GM12872 (cell line): ENCODE data around the gene VAT1.

Experiments
- CTCF ChIP-seq: IDR thresholded peaks from 3 replicates; pipeline ENCODE4 v1.5.1; 2011; ENCODE audit warnings: low read depth, mild to moderate bottlenecking, low read length, moderate library complexity; ENCODE audit not compliant: insufficient read depth

VAT1 gene

GRCh38 chr17:43021741-43022512 is at the start of gene VAT1:
Gene VAT1, minus strand, starts transcription at chr17:43022385. Its CDS starts 63 bp downstream, at chr17:43022322.
- no peak for TF ChIP-seq CTCF

GRCh38 chr17:43070872-43071271 is 48.7 kb upstream of the VAT1 start:
- TF ChIP-seq CTCF = no peak

- TF ChIP-seq CTCF = no peak
Observed at GRCh38 chr17:43070257-43070656, 48.1 kb upstream of the VAT1 start.

- no peak for TF ChIP-seq CTCF
Observed at GRCh38 chr17:43069368-43069898, 47.2 kb upstream of the VAT1 start.

- no peak for TF ChIP-seq CTCF
Observed at GRCh38 chr17:43068570-43069367, 46.6 kb upstream of the VAT1 start.

GRCh38 chr17:43062984-43063638 is 40.9 kb upstream of the VAT1 start:
- TF ChIP-seq CTCF = no peak

GRCh38 chr17:43056051-43056450 is 33.9 kb upstream of the VAT1 start:
- no peak for TF ChIP-seq CTCF
